ENCODE measurements around the gene ITM2C. TPM values are rescaled to one million over a fixed set of nuclear protein-coding genes. Genes with fewer than 3 reads are reported as not detected.

The ITM2C gene
- total and polyA plus RNA-seq, 2 of the 13 experiments (the other 11 are each of a cell fraction or from before 2014, with no cell fraction given): 70.5 to 270 TPM

GRCh38 chr2:230874876-230875275 is 10.1 kb downstream of the ITM2C start:
- CTCF ChIA-PET (ENCODE audit: low intra/inter-chr PET ratio, low total read pairs): no interaction called here
- in situ Hi-C loops (cut with HindIII; ENCODE audit: extremely low pct_ligation_motif_present, low pct_unique_long_range_greater_than_20kb) (no loop called here), intact Hi-C loops (cut with micrococcal nuclease; ENCODE audit: unreplicated experiment) (no loop called here)
- POLR2A ChIA-PET: no interaction called here
- no peaks in the 10 kb centered on the region for H3K79me2 ChIP-seq (ENCODE audit: insufficient read depth, low read length)
- H3K27ac ChIP-seq (ENCODE audit: extremely low read length, insufficient read depth, low read length): no peak overlapping the region
- peaks cover 12 to 30% of the 10 kb centered on the region in 2 experiments; a peak in 3 of 5 replicates for H3K36me3 ChIP-seq (replicated peaks in 1 of 2; ENCODE audit: control insufficient read depth in 1 of 2, insufficient read depth in 2 of 2, low read length in 2 of 2)
- no peak overlapping the region for H2AFZ ChIP-seq (ENCODE audit: low read length)
- no peak overlapping the region for H3K4me3 ChIP-seq (replicated peaks in 1 of 3; ENCODE audit: insufficient read depth in 1 of 3, low read depth in 2 of 3, low read length in 3 of 3)
- TF ChIP-seq ZNF563 (CRISPR knock-in tag; IDR thresholded peaks at IDR 0.05) (0 out of 2 replicates have a peak, but pooled peaks have one; percentile 22), MEF2D (CRISPR knock-in tag; IDR thresholded peaks at IDR 0.05) (no peak)
- no peaks in the 10 kb centered on the region for H3K4me1 ChIP-seq (ENCODE audit: insufficient read depth, low read length)
- H3K27me3 ChIP-seq (ENCODE audit: control insufficient read depth in 1 of 2, insufficient read depth in 2 of 2, low read length in 2 of 2): no peaks in the 10 kb centered on the region
- no peak for DNase-seq (ENCODE audit: low spot score)
- no peak for ATAC-seq
- 94% methylated on average over 9 of the region's 10 CpGs for WGBS (ENCODE audit: low lambda C conversion rate)
- H4K20me1 ChIP-seq (ENCODE audit: insufficient read depth, low read length): no peaks in the 10 kb centered on the region; the same call in 1 of the 2 replicates
- no peak overlapping the region for H3K9ac ChIP-seq (ENCODE audit: insufficient read depth, low read depth, low read length)
- H3K9me3 ChIP-seq (ENCODE audit: low read length): no peaks in the 10 kb centered on the region
- FAIRE-seq: no peak
- H3K4me2 ChIP-seq (ENCODE audit: low read depth, low read length): no peak overlapping the region
- no TSS peak for BruUV-seq (replicated peaks)

DNA sequence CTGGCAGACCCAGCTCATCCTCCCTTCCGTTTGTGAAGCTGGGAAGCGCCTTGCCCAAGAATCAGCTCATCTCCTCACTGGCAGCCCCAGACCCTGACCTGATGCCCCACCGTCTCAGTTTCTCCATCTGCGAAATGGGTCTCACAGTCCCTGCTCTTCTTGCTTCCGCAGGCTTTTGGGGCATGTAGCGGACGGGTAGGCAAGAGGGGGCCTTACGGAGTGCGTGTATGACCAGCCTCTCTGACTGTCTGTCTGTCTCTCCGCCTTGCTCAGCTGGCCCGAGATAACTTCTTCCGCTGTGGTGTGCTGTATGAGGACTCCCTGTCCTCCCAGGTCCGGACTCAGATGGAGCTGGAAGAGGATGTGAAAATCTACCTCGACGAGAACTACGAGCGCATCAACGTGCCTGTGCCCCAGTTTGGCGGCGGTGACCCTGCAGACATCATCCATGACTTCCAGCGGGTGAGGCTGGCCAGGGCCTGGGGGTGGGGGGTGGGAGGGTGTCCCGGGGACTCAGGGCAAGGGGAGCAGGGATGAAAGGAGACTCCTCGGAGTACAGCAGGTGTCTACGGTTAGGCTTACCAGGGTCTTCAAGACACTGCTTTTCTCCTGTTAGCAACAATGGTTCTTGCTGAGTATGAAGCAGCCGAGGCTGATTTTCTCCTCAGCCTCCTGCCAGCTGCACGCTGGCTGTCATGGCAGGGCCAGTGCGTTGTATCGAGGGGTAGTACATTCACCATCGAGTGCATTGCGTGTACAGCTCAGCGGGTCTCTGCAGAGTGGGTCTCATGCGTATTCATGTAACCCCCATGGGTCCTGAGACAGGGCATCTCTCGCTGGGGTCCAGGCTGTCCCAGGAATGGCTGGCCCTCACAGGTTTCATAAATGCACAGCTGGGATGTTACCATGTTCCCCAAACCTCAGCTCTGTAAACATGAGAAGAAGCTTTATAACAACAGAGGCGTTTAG is 10.9 kb downstream of the ITM2C start:
- ATAC-seq: no peak
- Histone ChIP-seq H3K36me3 (replicated peaks in 1 of 2; ENCODE audit: control insufficient read depth in 1 of 2, insufficient read depth in 2 of 2, low read length in 2 of 2) (peaks cover 12 to 30% of the 10 kb centered on the region in 2 experiments; a peak in 3 of 5 replicates), H4K20me1 (ENCODE audit: insufficient read depth, low read length) (no peaks in the 10 kb centered on the region; the same call in 1 of the 2 replicates), H2AFZ (ENCODE audit: low read length) (no peak overlapping the region), H3K4me3 (replicated peaks in 1 of 3; ENCODE audit: insufficient read depth in 1 of 3, low read depth in 2 of 3, low read length in 3 of 3) (no peak overlapping the region), H3K9ac (ENCODE audit: insufficient read depth, low read depth, low read length) (no peak overlapping the region), H3K79me2 (ENCODE audit: insufficient read depth, low read length) (no peaks in the 10 kb centered on the region), H3K27me3 (ENCODE audit: control insufficient read depth in 1 of 2, insufficient read depth in 2 of 2, low read length in 2 of 2) (no peaks in the 10 kb centered on the region), H3K27ac (ENCODE audit: extremely low read length, insufficient read depth, low read length) (no peak overlapping the region), H3K9me3 (ENCODE audit: low read length) (no peaks in the 10 kb centered on the region), H3K4me1 (ENCODE audit: insufficient read depth, low read length) (no peaks in the 10 kb centered on the region), H3K4me2 (ENCODE audit: low read depth, low read length) (no peak overlapping the region)
- 97% methylated on average over 34 of the region's 34 CpGs for WGBS (ENCODE audit: low lambda C conversion rate)
- in situ Hi-C loops (cut with HindIII; ENCODE audit: extremely low pct_ligation_motif_present, low pct_unique_long_range_greater_than_20kb): no loop called here
- CTCF ChIA-PET (ENCODE audit: low intra/inter-chr PET ratio, low total read pairs): no interaction called here
- DNase-seq (ENCODE audit: low spot score): no peak
- no peak for FAIRE-seq
- intact Hi-C loops (cut with micrococcal nuclease; ENCODE audit: unreplicated experiment): no loop called here
- BruUV-seq (replicated peaks): no TSS peak
- POLR2A ChIA-PET: no interaction called here
- TF ChIP-seq NBN (conservative IDR thresholded peaks at IDR 0.05) (no peak), FOXA1 (IDR thresholded peaks at IDR 0.05) (no peak), FOXA1 (CRISPR knock-in tag; IDR thresholded peaks at IDR 0.05) (no peak), EHMT2 (IDR thresholded peaks at IDR 0.05; ENCODE audit: borderline replicate concordance, low read depth, low read length) (no peak), ZFP90 (CRISPR knock-in tag; IDR thresholded peaks at IDR 0.05; ENCODE audit: borderline replicate concordance) (no peak), ZMYM3 (CRISPR knock-in tag; IDR thresholded peaks at IDR 0.05) (peak; percentile 41; the same call in 1 of the 2 replicates), MAF1 (CRISPR knock-in tag; IDR thresholded peaks at IDR 0.05; ENCODE audit: borderline replicate concordance) (no peak), ZNF30 (CRISPR knock-in tag; IDR thresholded peaks at IDR 0.05) (no peak), ZNF629 (CRISPR knock-in tag; conservative IDR thresholded peaks at IDR 0.05) (peak; percentile 92), NFIC (IDR thresholded peaks at IDR 0.05; ENCODE audit: low read length) (no peak), REPIN1 (CRISPR knock-in tag; IDR thresholded peaks at IDR 0.05; ENCODE audit: borderline replicate concordance, low read depth) (no peak), ZIK1 (CRISPR knock-in tag; IDR thresholded peaks at IDR 0.05; ENCODE audit: borderline replicate concordance, low read depth) (no peak), DMTF1 (CRISPR knock-in tag; IDR thresholded peaks at IDR 0.05) (no peak), ZNF616 (CRISPR knock-in tag; IDR thresholded peaks at IDR 0.05; ENCODE audit: low read depth) (no peak), ZNF766 (CRISPR knock-in tag; IDR thresholded peaks at IDR 0.05; ENCODE audit: borderline replicate concordance) (no peak), MEF2D (CRISPR knock-in tag; IDR thresholded peaks at IDR 0.05) (no peak)
